GM21619 (cell line): ENCODE data around the gene MYLK3.

Experiments used
- ATAC-seq: cut with Tn5 transposase; IDR thresholded peaks from one replicate; pipeline ENCODE4 v1.9.1; 2021; ENCODE audit not compliant: unreplicated experiment

Gene MYLK3

DNA sequence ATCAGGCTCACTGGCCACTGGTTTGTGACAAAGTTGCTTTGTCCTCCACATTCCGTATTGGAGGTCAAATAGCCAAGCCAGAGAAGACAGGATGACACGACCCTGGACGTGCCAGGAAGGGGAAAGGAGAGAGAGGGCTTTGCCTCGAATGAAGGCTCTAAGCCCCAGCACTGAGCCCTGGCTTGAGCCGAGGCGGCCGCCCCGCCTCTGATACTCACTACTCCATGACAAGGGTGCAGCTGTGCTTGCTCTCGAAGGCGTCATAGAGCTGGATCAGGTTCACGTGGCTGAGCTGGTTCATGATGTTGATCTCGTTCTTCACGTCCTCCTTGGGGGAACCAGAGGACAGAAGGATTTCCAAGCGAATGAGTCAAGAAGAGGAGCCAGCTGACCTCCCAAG lies 19.3 kb downstream of the MYLK3 start:
- no peak for ATAC-seq

GRCh38 chr16:46727630-46728029 lies 20.5 kb downstream of the MYLK3 start:
- no peak for ATAC-seq

DNA sequence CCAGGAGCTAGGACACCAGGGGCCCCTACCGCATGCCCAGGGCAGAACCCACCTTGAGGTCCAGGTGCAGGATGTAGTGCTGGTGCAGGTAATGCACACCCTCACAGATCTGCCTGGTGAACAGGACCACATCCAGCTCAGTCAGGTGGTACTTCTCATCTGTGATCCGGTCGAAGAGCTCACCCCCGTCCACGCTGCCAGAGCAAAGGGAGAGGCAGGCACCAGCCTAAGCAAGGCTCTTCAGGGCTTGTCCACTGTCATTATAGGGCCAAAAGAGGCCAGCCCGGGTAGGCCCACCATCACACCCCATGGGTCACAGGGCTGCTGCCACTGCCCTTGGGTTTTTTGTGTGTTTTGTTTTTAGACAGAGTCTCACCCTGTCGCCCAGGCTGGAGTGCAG lies 21.0 kb downstream of the MYLK3 start:
- no peak for ATAC-seq

GRCh38 chr16:46721885-46722284 lies 26.3 kb downstream of the MYLK3 start:
- ATAC-seq = no peak

DNA sequence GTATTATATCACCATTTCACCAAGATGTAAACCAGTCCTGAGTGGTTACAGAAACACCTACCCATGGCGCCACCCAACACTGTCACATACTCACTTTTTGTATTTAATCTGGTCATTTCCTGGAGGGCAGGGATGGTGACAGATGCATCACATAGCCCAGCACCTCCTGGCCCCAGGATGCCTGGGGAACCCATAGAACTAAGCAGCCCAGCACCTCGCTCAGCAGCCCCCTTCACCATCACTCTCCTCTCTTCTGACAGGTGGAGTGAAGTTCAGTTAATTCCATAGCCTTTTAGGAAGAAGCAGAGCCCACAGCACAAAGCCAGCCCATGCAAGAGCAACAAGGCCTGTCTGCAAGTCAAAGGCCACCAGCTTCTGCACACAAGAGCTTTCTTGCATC lies 27.5 kb downstream of the MYLK3 start:
- no peak for ATAC-seq

GRCh38 chr16:46719528-46719927 lies 28.6 kb downstream of the MYLK3 start:
- no peak for ATAC-seq

- ATAC-seq = no peak
These were observed 29.9 kb downstream of the MYLK3 start for GRCh38 chr16:46718214-46718613.

DNA sequence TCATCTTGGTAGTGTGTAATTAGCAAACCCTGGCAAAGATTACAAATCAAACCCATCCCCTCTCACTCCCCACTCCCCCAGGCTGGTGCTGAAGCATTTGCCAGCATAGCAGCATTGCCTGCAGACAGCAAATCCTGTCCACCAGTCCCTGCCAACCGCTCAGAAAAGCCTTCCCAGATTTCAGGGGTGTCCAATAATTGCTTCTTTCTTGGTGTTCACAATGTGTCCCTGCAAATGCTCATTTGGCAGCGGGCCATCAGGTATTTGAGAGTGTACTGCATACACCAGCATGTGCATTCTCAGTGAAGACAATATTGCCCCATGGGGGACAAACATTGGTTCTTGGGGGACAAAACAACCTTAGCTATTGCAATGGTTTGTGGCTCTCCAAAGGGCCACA lies 30.5 kb downstream of the MYLK3 start:
- ATAC-seq = no peak

DNA sequence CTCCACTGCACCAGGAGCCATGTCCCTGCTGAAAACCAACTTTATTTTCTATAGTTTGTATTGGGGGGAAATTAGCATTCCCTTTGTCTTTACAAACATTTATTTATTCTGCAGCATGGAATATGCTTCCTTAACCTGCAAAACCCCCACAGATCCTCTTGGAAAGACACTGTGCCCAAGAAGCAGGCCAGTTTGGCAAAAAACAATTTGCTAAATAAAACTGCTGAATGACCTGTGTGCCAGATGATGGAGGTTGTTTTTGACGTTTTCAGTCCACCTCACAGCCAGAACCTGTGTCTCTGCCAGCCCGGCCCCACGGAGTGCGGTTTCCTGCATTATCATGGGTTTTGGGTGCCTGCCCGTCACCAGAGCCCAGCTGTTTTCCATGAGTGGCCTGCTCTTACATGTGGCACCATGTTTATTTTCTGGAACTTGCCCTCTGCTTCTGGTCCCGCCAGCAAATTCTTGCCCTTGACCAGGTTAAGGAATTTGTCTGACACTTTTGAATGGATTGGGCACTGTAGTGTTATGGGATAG lies 32.3 kb downstream of the MYLK3 start:
- no peak for ATAC-seq

DNA sequence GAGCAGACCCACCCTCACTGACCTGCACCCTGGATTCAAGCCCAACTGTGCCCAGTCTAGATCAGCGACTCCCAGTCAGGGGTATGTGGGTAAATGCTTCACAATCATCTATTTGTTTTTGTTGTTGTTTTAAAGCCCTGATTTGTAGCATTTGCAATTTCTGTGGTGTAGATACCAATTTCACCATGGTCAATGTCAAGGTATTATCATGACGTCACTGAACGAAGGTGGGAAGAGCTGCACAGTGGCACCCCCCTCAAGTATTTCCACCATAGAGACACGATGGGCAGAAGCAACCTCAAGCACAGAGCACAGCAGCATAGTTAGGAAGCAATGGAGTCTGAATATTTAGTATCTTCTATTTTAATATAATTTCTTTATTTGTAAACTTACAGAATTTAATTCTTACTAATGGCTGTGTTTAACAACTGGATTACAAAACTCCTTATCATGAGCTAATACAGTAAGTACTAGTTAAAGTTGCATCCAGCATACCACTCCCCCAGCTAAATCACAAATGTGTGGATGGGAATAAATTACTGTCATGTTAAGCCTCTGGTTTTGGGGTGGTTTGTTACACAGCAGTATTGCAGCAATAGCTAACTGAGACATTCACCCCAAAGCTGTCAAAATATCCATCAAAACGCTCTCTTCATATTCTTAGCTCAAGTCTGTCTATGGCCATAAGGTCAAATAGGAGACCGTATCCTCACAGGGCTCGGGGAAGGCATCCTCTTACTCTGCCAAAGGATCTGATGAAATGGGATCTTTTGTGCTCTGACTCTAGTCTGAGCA lies 33.1 kb downstream of the MYLK3 start:
- ATAC-seq = no peak

GRCh38 chr16:46713634-46714033 lies 34.5 kb downstream of the MYLK3 start:
- no peak for ATAC-seq

DNA sequence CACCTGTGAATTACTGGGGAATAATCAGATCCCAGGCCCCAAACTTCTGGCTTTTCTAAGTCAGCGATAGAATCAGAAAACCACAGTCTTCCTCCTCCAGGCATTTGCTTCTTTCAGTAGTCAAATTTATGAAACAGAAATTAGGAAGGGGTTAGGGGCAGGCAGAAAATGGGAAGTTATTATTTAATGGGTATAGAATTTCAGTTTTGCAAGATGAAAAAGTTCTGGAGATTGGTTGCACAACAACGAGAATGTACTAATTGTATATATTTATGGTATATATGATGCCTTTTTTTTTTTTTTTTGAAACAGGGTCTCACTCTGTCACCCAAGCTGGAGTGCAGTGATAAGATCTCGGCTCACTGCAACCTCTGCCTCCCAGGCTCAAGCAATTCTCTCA lies 35.2 kb downstream of the MYLK3 start:
- no peak for ATAC-seq

GRCh38 chr16:46711106-46712058 lies 36.8 kb downstream of the MYLK3 start:
- ATAC-seq = no peak

DNA sequence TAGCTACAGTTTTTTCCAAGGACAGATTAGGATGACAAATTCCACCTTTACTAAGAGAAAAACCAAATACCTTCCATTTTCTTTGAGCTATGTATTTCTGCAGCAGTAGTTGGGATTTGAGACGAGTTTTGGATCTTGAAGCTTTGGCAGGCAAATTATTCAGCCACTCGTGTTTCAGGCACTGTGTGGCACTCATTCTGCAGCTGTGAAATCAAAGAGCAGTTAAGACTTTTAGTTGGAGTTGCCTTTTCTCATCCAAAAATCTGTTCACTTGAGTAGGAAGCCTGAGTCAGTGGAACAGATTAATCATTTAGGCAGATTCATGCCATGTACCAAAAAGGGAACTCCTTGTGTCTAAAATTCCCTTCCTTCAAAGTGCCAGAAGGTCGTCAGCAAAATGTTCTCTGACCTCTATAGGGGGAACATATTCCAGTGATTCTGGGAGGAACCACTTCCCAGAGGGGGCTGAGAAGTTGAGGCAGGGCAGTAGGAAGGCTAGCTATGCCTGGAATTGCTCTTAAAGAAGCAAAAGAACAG lies 38.6 kb downstream of the MYLK3 start:
- no peak for ATAC-seq

DNA sequence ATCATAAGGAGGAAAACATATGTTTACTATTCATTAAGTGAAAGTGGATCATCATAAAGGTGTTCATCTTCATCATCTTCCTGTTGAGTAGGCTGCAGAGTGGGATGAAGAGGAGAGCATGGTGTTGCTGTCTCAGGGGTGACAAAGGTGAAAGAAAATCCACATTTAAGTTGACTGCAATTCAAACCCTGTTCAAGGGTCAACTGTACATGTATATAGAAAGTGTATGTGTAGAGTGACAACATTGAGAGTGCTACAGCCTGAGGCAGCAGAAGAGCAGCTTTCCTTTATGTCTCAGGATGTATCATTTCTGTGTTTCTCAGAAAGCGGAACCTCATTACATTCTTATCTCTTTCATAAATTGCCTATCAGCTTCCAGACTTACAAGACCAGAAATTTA lies 41.5 kb downstream of the MYLK3 start:
- no peak for ATAC-seq

DNA sequence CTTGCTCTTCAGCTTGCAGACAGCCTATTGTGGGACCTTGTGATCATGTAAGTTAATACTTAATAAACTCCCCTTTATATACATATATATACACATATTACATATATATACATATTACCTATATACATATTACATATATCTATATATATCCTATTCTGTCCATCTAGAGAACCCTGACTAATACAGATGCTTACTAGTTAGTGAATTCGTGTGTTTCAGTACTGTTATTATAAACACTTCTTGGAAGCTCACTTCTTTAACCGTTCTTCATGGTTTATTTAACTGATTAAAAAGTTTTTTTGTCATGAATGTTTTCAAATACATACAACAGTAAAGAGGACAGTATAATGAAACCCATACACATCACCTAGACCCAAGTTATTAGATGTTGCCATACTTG lies 46.1 kb downstream of the MYLK3 start:
- ATAC-seq = no peak

GRCh38 chr16:46701615-46702014 lies 46.5 kb downstream of the MYLK3 start:
- ATAC-seq = no peak

GRCh38 chr16:46700048-46700447 lies 48.1 kb downstream of the MYLK3 start:
- ATAC-seq = no peak

- no peak for ATAC-seq
These were observed 51.2 kb downstream of the MYLK3 start for GRCh38 chr16:46696957-46697356.

- ATAC-seq = no peak
These were observed 52.2 kb downstream of the MYLK3 start for GRCh38 chr16:46695937-46696336.

- no peak for ATAC-seq
These were observed 54.5 kb downstream of the MYLK3 start for GRCh38 chr16:46693598-46693997.

DNA sequence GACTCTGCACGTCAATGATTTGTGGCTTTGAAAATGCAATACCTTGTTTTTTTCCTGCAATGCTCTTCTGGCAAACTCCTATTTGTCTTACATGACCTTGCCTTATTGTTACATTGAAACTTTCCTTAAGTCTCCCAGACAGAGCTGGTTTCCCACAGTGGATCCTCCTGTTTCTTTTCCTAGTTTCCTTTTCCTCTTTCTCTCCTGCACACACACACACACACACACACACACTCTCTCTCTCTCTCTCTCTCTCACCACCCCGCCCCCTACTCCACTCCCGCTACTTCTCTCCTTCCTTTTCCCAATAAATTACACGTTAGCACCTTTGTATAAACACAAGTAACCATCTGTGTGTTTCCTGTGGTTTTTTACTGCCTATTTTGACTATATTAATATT lies 56.4 kb downstream of the MYLK3 start:
- no peak for ATAC-seq
